Gastrocnemius medialis (tissue), 4 donors: ENCODE measurements around the gene PLD1. TPM values are rescaled to one million over a fixed set of nuclear protein-coding genes. Genes with fewer than 3 reads are reported as not detected.

Experiments
- ATAC-seq, 2 donors: fragments of 150-250 bp; one replicate each; pipeline ENCODE4 v1.9.1; 2016
- DNase-seq, 2 donors: peaks; one replicate each; pipeline ENCODE4 v3.0.0-alpha.2; 2019
- H3K27ac ChIP-seq, 4 donors: fragments of 200-600 bp; sonication (generic); 1 replicate in 1 of 4; 2 replicates in 3 of 4; pipeline ENCODE4 v1.5.1; 2016 to 2018; ENCODE audit warnings: mild to moderate bottlenecking in 2 of 4, moderate library complexity in 1 of 4
- H3K27me3 ChIP-seq, 3 donors: fragments of 200-600 bp; sonication (generic) in 2 of 3; 1 replicate in 1 of 3; 2 replicates in 2 of 3; pipeline versions ENCODE4 v1.5.1 to v1.6.0; 2016 to 2019; ENCODE audit warnings: mild to moderate bottlenecking in 1 of 3, moderate library complexity in 1 of 3
- H3K36me3 ChIP-seq, 2 donors: fragments of 200-600 bp; sonication (generic) in 1 of 2; one replicate each; pipeline ENCODE4 v1.5.1; 2017 to 2018
- H3K4me1 ChIP-seq, 2 donors: fragments of 200-600 bp; sonication (generic) in 1 of 2; one replicate each; pipeline ENCODE4 v1.5.1; 2016 to 2017; ENCODE audit warnings: mild to moderate bottlenecking in 2 of 2
- H3K4me3 ChIP-seq, 4 donors: fragments of 200-600 bp; sonication (generic) in 3 of 4; 1 replicate in 1 of 4; 2 replicates in 3 of 4; pipeline ENCODE4 v1.5.1; 2016 to 2019; ENCODE audit warnings: mild to moderate bottlenecking in 2 of 4
- H3K9me3 ChIP-seq, 3 donors: fragments of 200-600 bp; sonication (generic) in 2 of 3; 1 replicate in 1 of 3; 2 replicates in 2 of 3; pipeline ENCODE4 v1.5.1; 2016 to 2019
- CTCF ChIP-seq, 5 experiments: fragments of 450-650 bp in 3 of 5; fragments of 200-600 bp in 2 of 5; sonication (generic) in 2 of 5; IDR thresholded peaks in 4 of 5; conservative IDR thresholded peaks in 1 of 5; 1 replicate in 4 of 5; 2 replicates in 1 of 5; pipeline ENCODE4 v1.5.1; 2016 to 2019; ENCODE audit warnings: antibody characterized with exemption in 5 of 5, mild to moderate bottlenecking in 3 of 5, moderate library complexity in 3 of 5
- POLR2A ChIP-seq, 2 donors: fragments of 450-650 bp; IDR thresholded peaks; one replicate each; pipeline ENCODE4 v1.6.1; 2017; ENCODE audit warnings: antibody characterized with exemption in 2 of 2, mild to moderate bottlenecking in 2 of 2, moderate library complexity in 2 of 2
- in situ Hi-C, 4 donors: fragments of 200-750 bp; cut with MboI; loops; one replicate each; pipeline versions ENCODE4 v1.15.0 to v1.8.0; 2017; ENCODE audit warnings: low sequenced_read_pairs in 4 of 4
- intact Hi-C: fragments of 100-400 bp; cut with DNase I; formaldehyde crosslinking; loops from one replicate; pipeline ENCODE4 v1.15.1; 2023; ENCODE audit warnings: low total_unique reads
- total RNA-seq, 4 donors: library from RNA; depleted of rRNA; stranded (reverse); fragments of >200 nt; gene quantifications; one replicate each; pipeline versions ENCODE4 v1.1.0 to v1.2.3, GENCODE V29; 2016

Gene PLD1
- total RNA-seq, 4 donors from 2014 or later = 1.9 to 5.6 (median 4.6) TPM

- intact Hi-C loops = no loop called here
- in situ Hi-C loops = loop anchor here in 1 of 4 donors (25.0 kb wide), 1 partner anchor 684 kb away; no protein-coding TSS in a partner anchor
- no peak for ATAC-seq
- Histone ChIP-seq H3K27me3 (no peaks in the 10 kb centered on the region), H3K9me3 (no peaks in the 10 kb centered on the region), H3K4me3 (no peak overlapping the region), H3K36me3 (no peaks in the 10 kb centered on the region), H3K4me1 (peaks cover 11 to 14% of the 10 kb centered on the region in 2 donors), H3K27ac (no peak overlapping the region)
- DNase-seq = no peak
- TF ChIP-seq CTCF (IDR thresholded peaks at IDR 0.05 in 4 of 5, conservative IDR thresholded peaks at IDR 0.05 in 1 of 5) (no peak), POLR2A (IDR thresholded peaks at IDR 0.05) (no peak)
Observed at GRCh38 chr3:171653701-171654100, 156.6 kb downstream of the PLD1 start.

GRCh38 chr3:171652932-171653331 lies 157.4 kb downstream of the PLD1 start:
- Histone ChIP-seq H3K4me1 (peaks cover 11 to 14% of the 10 kb centered on the region in 2 donors), H3K36me3 (no peaks in the 10 kb centered on the region), H3K9me3 (no peaks in the 10 kb centered on the region), H3K27ac (no peak overlapping the region), H3K27me3 (no peaks in the 10 kb centered on the region), H3K4me3 (no peak overlapping the region)
- no peak for ATAC-seq
- intact Hi-C loops = no loop called here
- in situ Hi-C loops = loop anchor here in 1 of 4 donors (25.0 kb wide), 1 partner anchor 684 kb away; no protein-coding TSS in a partner anchor
- no peak for DNase-seq
- TF ChIP-seq CTCF (IDR thresholded peaks at IDR 0.05 in 4 of 5, conservative IDR thresholded peaks at IDR 0.05 in 1 of 5) (no peak), POLR2A (IDR thresholded peaks at IDR 0.05) (no peak)

GRCh38 chr3:171649911-171650592 lies 160.2 kb downstream of the PLD1 start:
- H3K4me3 ChIP-seq = no peak overlapping the region
- H3K4me1 ChIP-seq = peaks cover 11 to 15% of the 10 kb centered on the region in 2 donors
- no peaks in the 10 kb centered on the region for H3K27me3 ChIP-seq
- in situ Hi-C loops (loop anchor here (5.0 to 25.0 kb wide), 7 partner anchors 112 to 687 kb away; partner anchors contain the start of gene TMEM212 (in 1 of the 4)), intact Hi-C loops (loop anchor here (5.0 kb wide), 2 partner anchors 682 to 827 kb away; no protein-coding TSS in a partner anchor)
- no peaks in the 10 kb centered on the region for H3K36me3 ChIP-seq
- peak overlapping the region in 3 of 4 donors; percentile 42 to 62 (median 48) for H3K27ac ChIP-seq
- ATAC-seq (no peak), DNase-seq (no peak)
- TF ChIP-seq CTCF (IDR thresholded peaks at IDR 0.05 in 4 of 5, conservative IDR thresholded peaks at IDR 0.05 in 1 of 5) (no peak), POLR2A (IDR thresholded peaks at IDR 0.05) (no peak)
- H3K9me3 ChIP-seq = no peaks in the 10 kb centered on the region

GRCh38 chr3:171649267-171649666 lies 161.0 kb downstream of the PLD1 start:
- Histone ChIP-seq H3K4me1 (peaks cover 5 to 7% of the 10 kb centered on the region in 2 donors), H3K36me3 (no peaks in the 10 kb centered on the region), H3K27me3 (no peaks in the 10 kb centered on the region), H3K27ac (peak overlapping the region in 3 of 4 donors; percentile 42 to 62 (median 48)), H3K4me3 (no peak overlapping the region), H3K9me3 (no peaks in the 10 kb centered on the region)
- DNase-seq = peak in 1 of 2 donors; percentile 28
- peak; percentile 66 to 78 for ATAC-seq
- intact Hi-C loops (loop anchor here (5.0 kb wide), 2 partner anchors 683 to 828 kb away; no protein-coding TSS in a partner anchor), in situ Hi-C loops (loop anchor here (5.0 to 25.0 kb wide), 7 partner anchors 113 to 688 kb away; partner anchors contain the start of gene TMEM212 (in 1 of the 4))
- no peak for TF ChIP-seq POLR2A (IDR thresholded peaks at IDR 0.05)
- TF ChIP-seq CTCF (IDR thresholded peaks at IDR 0.05 in 4 of 5, conservative IDR thresholded peaks at IDR 0.05 in 1 of 5) = peak in 1 of 5 experiments; percentile 12
